ENCODE results near the gene PCDHGB1.
A peak's percentile ranks its signal among the peaks of the same experiment; 100 is the strongest.
"Not testable (repeated sequence)": the region's sequence is repeated elsewhere in the genome, so short reads cannot be mapped to it uniquely, and the experiment has no call there.

The PCDHGB1 gene

GRCh38 chr5:141346017-141346416 lies 3.9 kb upstream of the PCDHGB1 start:
- DNase-seq, result not testable (repeated sequence)

GRCh38 chr5:141351591-141351990 lies 1.7 kb downstream of the PCDHGB1 start:
- no peak for DNase-seq

GRCh38 chr5:141354900-141355469 lies 5.1 kb downstream of the PCDHGB1 start, which contains the start of gene PCDHGA4:
PCDHGA4 (plus strand) TSS chr5:141355021; CDS start chr5:141355108, 87 bp downstream.
- DNase-seq, result no peak

- no peak for DNase-seq
Observed at GRCh38 chr5:141355641-141356040, 5.7 kb downstream of the PCDHGB1 start.

DNA sequence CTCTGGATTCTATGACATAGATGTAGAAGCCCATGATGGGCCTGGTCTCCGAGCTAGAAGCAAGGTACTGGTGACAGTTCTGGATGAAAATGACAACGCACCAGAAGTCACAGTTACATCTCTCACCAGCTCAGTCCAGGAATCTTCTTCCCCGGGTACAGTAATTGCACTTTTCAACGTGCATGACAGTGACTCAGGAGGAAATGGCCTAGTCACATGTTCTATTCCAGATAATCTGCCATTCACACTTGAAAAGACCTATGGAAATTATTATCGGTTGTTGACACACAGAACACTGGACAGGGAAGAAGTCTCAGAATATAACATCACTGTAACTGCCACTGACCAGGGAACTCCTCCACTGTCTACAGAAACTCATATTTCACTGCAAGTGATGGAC lies 6.2 kb downstream of the PCDHGB1 start:
- no peak for DNase-seq

GRCh38 chr5:141356950-141357349 lies 7.1 kb downstream of the PCDHGB1 start:
- DNase-seq, result no peak

DNA sequence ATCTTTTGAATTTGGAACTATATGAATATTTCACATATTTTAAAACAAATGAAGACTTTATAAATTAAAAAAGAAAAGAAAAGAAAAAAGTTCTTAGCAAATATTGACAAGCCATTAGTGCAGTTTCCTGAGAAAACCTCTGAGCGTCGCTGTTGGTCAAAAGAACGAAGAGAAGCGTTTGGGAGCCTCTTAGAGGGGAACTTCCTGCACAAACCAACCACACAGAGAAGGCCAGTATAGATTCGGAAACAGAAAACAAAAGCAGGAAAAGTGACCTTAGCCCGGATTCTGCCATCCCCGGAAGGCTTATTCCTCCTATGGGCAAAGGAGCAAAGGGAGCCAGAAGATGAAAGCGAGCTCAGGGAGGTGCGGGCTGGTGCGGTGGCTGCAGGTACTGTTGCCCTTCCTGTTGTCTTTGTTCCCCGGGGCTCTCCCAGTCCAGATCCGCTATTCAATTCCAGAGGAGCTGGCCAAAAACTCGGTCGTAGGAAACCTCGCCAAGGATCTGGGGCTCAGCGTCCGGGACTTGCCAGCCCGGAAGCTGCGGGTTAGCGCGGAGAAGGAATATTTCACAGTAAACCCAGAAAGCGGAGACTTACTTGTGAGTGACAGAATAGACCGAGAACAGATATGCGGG lies 10.0 kb downstream of the PCDHGB1 start, which contains the start of gene PCDHGB2:
TSS of gene PCDHGB2 (plus strand) at position 205 of the 637 bp plus-strand sequence. CDS start at position 347, 142 bp downstream.
- no peak for DNase-seq

DNA sequence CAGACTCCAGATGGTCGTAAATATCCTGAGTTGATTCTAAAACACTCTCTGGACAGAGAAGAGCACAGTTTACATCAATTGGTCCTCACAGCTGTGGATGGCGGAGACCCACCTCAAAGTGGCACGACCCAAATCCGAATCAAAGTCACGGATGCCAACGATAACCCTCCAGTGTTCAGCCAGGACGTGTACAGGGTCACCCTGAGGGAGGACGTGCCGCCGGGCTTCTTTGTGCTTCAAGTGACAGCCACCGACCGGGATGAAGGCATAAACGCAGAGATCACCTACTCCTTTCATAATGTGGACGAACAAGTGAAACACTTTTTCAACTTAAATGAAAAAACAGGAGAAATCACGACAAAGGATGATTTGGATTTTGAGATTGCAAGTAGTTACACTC lies 10.8 kb downstream of the PCDHGB1 start:
- no peak for DNase-seq

- no peak for DNase-seq
Observed at GRCh38 chr5:141362719-141363118, 12.8 kb downstream of the PCDHGB1 start.

GRCh38 chr5:141363952-141364660 lies 14.2 kb downstream of the PCDHGB1 start, which contains the start of gene PCDHGA5:
PCDHGA5 (plus strand) TSS chr5:141364162; CDS start chr5:141364331, 169 bp downstream.
- DNase-seq, result no peak

GRCh38 chr5:141366016-141366896 lies 16.4 kb downstream of the PCDHGB1 start:
- DNase-seq, result no peak

- DNase-seq, result peak; percentile 10
Observed at GRCh38 chr5:141369994-141370848, 20.3 kb downstream of the PCDHGB1 start, which contains the start of gene PCDHGB3. PCDHGB3 (plus strand) TSS chr5:141370242; CDS start chr5:141370395, 153 bp downstream.

GRCh38 chr5:141371572-141372475 lies 21.9 kb downstream of the PCDHGB1 start:
- DNase-seq, result no peak

DNA sequence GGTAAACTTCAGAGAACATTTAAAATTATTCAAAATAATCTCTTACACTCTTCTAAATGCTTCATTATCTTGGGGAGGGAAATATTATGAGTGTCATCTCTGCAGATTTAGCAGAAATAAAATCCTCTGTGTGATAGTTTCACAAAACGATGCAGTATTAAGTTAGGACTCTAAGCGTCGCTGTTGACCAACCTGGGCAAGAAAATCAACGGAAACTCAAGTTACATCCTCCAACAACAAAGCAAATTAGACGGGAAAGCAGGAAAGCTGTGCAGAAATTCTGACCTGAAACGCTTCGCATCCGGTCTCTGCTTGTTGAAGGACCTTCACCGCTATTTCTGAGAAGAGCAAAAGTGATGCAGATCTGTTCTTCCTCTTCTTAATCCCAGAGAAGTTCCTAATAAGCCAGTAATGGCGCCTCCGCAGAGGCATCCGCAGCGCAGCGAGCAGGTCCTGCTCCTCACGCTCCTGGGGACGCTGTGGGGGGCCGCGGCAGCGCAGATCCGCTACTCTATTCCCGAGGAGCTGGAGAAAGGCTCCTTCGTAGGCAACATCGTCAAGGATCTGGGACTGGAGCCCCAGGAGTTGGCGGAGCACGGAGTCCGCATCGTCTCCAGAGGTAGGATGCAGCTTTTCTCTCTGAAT lies 23.9 kb downstream of the PCDHGB1 start, which contains the start of gene PCDHGA6:
TSS of gene PCDHGA6 (plus strand) at position 219 of the 645 bp plus-strand sequence. CDS start at position 412, 193 bp downstream.
- DNase-seq, result no peak

DNA sequence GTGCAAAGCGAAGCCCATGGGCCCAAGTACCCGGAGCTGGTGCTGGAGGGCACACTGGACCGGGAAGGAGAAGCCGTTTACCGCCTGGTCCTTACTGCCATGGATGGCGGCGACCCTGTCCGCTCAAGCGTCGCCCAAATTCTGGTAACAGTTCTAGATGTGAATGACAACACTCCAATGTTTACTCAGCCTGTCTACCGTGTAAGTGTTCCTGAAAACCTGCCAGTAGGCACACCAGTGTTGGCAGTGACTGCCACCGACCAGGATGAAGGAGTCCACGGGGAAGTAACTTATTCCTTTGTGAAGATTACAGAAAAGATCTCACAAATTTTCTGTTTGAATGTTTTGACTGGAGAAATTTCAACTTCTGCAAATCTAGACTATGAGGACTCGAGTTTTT lies 24.7 kb downstream of the PCDHGB1 start:
- DNase-seq, result no peak

GRCh38 chr5:141375444-141376155 lies 25.7 kb downstream of the PCDHGB1 start:
- not testable (repeated sequence) for DNase-seq

- DNase-seq, result no peak
Observed at GRCh38 chr5:141382469-141383294, 32.8 kb downstream of the PCDHGB1 start, which contains the start of gene PCDHGA7. PCDHGA7 (plus strand) TSS chr5:141382742; CDS start chr5:141382900, 158 bp downstream.

GRCh38 chr5:141383345-141383744 lies 33.4 kb downstream of the PCDHGB1 start:
- DNase-seq, result no peak

Measured in stimulated activated naive CD4-positive, alpha-beta T cell treated with Interleukin-2 at 50 U/mL for 16 hours (primary cell).